Kidney (tissue), 14 donors: ENCODE data around the gene MARCHF10. TPM values are rescaled to one million over a fixed set of nuclear protein-coding genes. Genes with fewer than 3 reads are reported as not detected.

Experiments
- DNase-seq, 5 donors: peaks; one replicate each; pipeline ENCODE4 v3.0.0-alpha.2; 2013 to 2020
- FAIRE-seq: peaks from 2 replicates; lab custom pipeline; 2012; peaks lifted over from hg19 to GRCh38; lab: Jason Lieb, UNC
- H3K27ac ChIP-seq, 2 donors: one replicate each; pipeline ENCODE4 v1.7.0; 2013; ENCODE audit warnings: low read depth in 2 of 2, low read length in 2 of 2, inconsistent platforms in 1 of 2
- H3K27me3 ChIP-seq: one replicate; pipeline ENCODE4 v1.7.1; 2013; ENCODE audit warnings: low read length, inconsistent platforms; ENCODE audit not compliant: control insufficient read depth, insufficient read depth
- H3K36me3 ChIP-seq, 3 donors: one replicate each; pipeline versions ENCODE4 v1.7.0 to v1.7.1; 2013; ENCODE audit warnings: low read length in 3 of 3, control low read depth in 1 of 3, inconsistent platforms in 1 of 3; ENCODE audit not compliant: insufficient read depth in 3 of 3, control insufficient read depth in 2 of 3
- H3K4me1 ChIP-seq, 3 donors: one replicate each; pipeline versions ENCODE4 v1.7.0 to v1.7.1; 2013; ENCODE audit warnings: low read length in 3 of 3, inconsistent platforms in 1 of 3, low read depth in 1 of 3; ENCODE audit not compliant: control insufficient read depth in 2 of 3, insufficient read depth in 2 of 3
- H3K4me3 ChIP-seq, 3 donors: one replicate each; pipeline versions ENCODE4 v1.7.0 to v1.8.1; 2013; ENCODE audit warnings: low read length in 3 of 3, control low read depth in 1 of 3, inconsistent platforms in 1 of 3
- H3K9ac ChIP-seq, 3 donors: one replicate each; pipeline versions ENCODE4 v1.7.0 to v1.7.1; 2013; ENCODE audit warnings: low read length in 3 of 3, control low read depth in 1 of 3, inconsistent platforms in 1 of 3
- H3K9me3 ChIP-seq, 3 donors: one replicate each; pipeline versions ENCODE4 v1.7.0 to v1.7.1; 2013; ENCODE audit warnings: low read length in 3 of 3, control low read depth in 1 of 3, inconsistent platforms in 1 of 3; ENCODE audit not compliant: control insufficient read depth in 2 of 3, insufficient read depth in 1 of 3
- CTCF ChIP-seq: IDR thresholded peaks from 3 replicates; pipeline ENCODE4 v1.5.1; 2012; ENCODE audit warnings: mild to moderate bottlenecking, moderate library complexity, borderline replicate concordance; ENCODE audit not compliant: insufficient read depth; ENCODE audit errors: extremely low read depth
- intact Hi-C: fragments of 100-400 bp; cut with DNase I; formaldehyde crosslinking; loops from one replicate; pipeline ENCODE4 v1.11.1; 2022
- polyA plus RNA-seq: library from polyadenylated mRNA; stranded (reverse); fragments of 350-450 nt; fragmentation: Illumina TruSeq; extraction: RNeasy Lipid Tissue Mini Kit (QIAGEN cat#74804); gene quantifications from one replicate; pipeline ENCODE4 v1.2.3, GENCODE V29; 2014; ENCODE audit warnings: low read depth, low replicate concordance; ENCODE audit not compliant: insufficient read depth
- total RNA-seq: library from RNA; stranded (reverse); fragmentation: NEBNext Ultra II Directional; extraction: Animal tissue kit (Norgen Biotek cat#: 25700); gene quantifications from one replicate; pipeline ENCODE4 v1.2.1, GENCODE V29; 2021
- donor health status: control.
- donor health status: control.
- donor health status: control.
- donor health status: control.
- donor health status: control.
- donor health status: DM: yes; HTN: yes; CAD: no.
- donor health status: Normal renal cell carcinoma (clear cell type).

Gene MARCHF10
- total and polyA plus RNA-seq, 2 donors from 2014 or later, result 0.66 to 6.3 TPM

GRCh38 chr17:62774338-62774737 lies 33.8 kb downstream of the MARCHF10 start:
- H3K27me3 ChIP-seq, result no peaks in the 10 kb centered on the region
- H3K36me3 ChIP-seq, result no peaks in the 10 kb centered on the region
- no peak for TF ChIP-seq CTCF
- no peak overlapping the region for H3K9ac ChIP-seq
- intact Hi-C loops, result no loop called here
- no peaks in the 10 kb centered on the region for H3K4me1 ChIP-seq
- no peak overlapping the region for H3K4me3 ChIP-seq
- no peak for FAIRE-seq
- no peak for DNase-seq
- no peaks in the 10 kb centered on the region for H3K9me3 ChIP-seq
- no peak overlapping the region for H3K27ac ChIP-seq

GRCh38 chr17:62767997-62768396 lies 40.1 kb downstream of the MARCHF10 start:
- Histone ChIP-seq H3K36me3 (no peaks in the 10 kb centered on the region), H3K9ac (no peak overlapping the region), H3K4me3 (no peak overlapping the region), H3K4me1 (no peaks in the 10 kb centered on the region), H3K9me3 (no peaks in the 10 kb centered on the region), H3K27me3 (no peaks in the 10 kb centered on the region), H3K27ac (no peak overlapping the region)
- DNase-seq (no peak), FAIRE-seq (no peak)
- intact Hi-C loops, result no loop called here
- TF ChIP-seq CTCF, result no peak

- FAIRE-seq (no peak), DNase-seq (peak in 1 of 5 donors; percentile 38)
- Histone ChIP-seq H3K36me3 (no peaks in the 10 kb centered on the region), H3K4me3 (no peak overlapping the region), H3K27me3 (no peaks in the 10 kb centered on the region), H3K9ac (no peak overlapping the region), H3K9me3 (no peaks in the 10 kb centered on the region), H3K4me1 (peaks cover 0 to under 1% (median 0%) of the 10 kb centered on the region in 3 donors), H3K27ac (no peak overlapping the region)
- intact Hi-C loops, result no loop called here
- no peak for TF ChIP-seq CTCF
Measured at GRCh38 chr17:62765351-62765750, 42.8 kb downstream of the MARCHF10 start.
